Endothelial cell (in vitro differentiated cells): Measurements from ENCODE around the gene CHODL. TPM values are rescaled to one million over a fixed set of nuclear protein-coding genes. Genes with fewer than 3 reads are reported as not detected.

Experiments
- DNase-seq: peaks from one replicate; pipeline ENCODE4 v3.0.0; 2021; ENCODE audit warnings: low spot score
- H3K27ac Mint-ChIP-seq: one replicate; pipeline ENCODE4 v1.8.0; 2021; ENCODE audit warnings: mixed read lengths, inconsistent platforms; ENCODE audit not compliant: unreplicated experiment
- H3K27me3 Mint-ChIP-seq: one replicate; pipeline ENCODE4 v1.8.0; 2021; ENCODE audit warnings: mild to moderate bottlenecking, moderate library complexity, mixed read lengths, inconsistent platforms; ENCODE audit not compliant: unreplicated experiment
- H3K36me3 Mint-ChIP-seq: one replicate; pipeline ENCODE4 v1.8.0; 2021; ENCODE audit warnings: mild to moderate bottlenecking, low read depth, mixed read lengths, inconsistent platforms; ENCODE audit not compliant: unreplicated experiment
- H3K4me1 Mint-ChIP-seq: one replicate; pipeline ENCODE4 v1.8.0; 2021; ENCODE audit warnings: mild to moderate bottlenecking, mixed read lengths, inconsistent platforms; ENCODE audit not compliant: unreplicated experiment
- H3K4me3 Mint-ChIP-seq: one replicate; pipeline ENCODE4 v1.8.0; 2021; ENCODE audit warnings: mild to moderate bottlenecking, mixed read lengths, inconsistent platforms; ENCODE audit not compliant: unreplicated experiment
- H3K9me3 Mint-ChIP-seq: one replicate; pipeline ENCODE4 v1.8.0; 2021; ENCODE audit warnings: mixed read lengths, inconsistent platforms; ENCODE audit not compliant: unreplicated experiment
- total RNA-seq: library from RNA; stranded (reverse); fragmentation: NEBNext Ultra II Directional; extraction: Animal tissue kit (Norgen Biotek cat#: 25700); gene quantifications from one replicate; pipeline ENCODE4 v1.2.1, GENCODE V29; 2021; ENCODE audit not compliant: unreplicated experiment
- TF ChIP-seq, protein P1 (sequence below): fragments of 200-600 bp; sonication (generic); IDR thresholded peaks from one replicate; pipeline ENCODE4 v1.5.0; 2021; ENCODE audit warnings: antibody characterized with exemption; ENCODE audit not compliant: unreplicated experiment

CHODL gene
- total RNA-seq, 1 donor from 2014 or later, result 0.46 TPM

DNA sequence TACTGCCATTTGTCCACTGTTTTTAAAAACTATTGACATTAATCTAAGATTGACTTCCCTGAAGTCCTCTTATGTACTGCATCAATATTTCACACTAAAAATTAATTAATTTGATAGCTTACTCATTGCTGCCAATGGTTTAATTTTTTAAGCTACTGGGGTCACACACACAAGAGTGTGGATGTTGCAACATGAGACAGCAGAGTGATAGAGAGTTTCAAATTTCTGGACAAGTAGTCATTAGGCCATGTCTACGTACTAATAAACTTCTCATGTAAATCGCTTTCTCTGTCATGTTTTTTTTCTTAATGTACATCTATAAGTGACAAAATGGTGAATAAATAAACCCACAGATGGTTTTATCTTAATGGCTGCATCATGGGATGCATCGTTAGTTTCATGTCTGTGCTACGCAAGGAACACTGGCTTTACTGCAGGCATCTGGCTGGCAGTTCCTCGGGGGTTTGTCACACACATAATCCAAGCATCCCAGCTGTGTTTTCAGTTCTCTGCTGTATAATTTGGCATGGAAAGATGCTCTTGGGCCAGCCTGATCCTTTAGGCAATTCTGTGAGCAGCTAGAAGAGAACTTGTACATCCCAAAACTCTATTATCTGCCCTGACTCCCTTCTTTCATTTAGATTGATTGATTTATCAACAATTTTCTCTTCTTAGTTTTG lies 16.4 kb upstream of the CHODL start:
- no peak for DNase-seq
- TF ChIP-seq, protein P1, sequence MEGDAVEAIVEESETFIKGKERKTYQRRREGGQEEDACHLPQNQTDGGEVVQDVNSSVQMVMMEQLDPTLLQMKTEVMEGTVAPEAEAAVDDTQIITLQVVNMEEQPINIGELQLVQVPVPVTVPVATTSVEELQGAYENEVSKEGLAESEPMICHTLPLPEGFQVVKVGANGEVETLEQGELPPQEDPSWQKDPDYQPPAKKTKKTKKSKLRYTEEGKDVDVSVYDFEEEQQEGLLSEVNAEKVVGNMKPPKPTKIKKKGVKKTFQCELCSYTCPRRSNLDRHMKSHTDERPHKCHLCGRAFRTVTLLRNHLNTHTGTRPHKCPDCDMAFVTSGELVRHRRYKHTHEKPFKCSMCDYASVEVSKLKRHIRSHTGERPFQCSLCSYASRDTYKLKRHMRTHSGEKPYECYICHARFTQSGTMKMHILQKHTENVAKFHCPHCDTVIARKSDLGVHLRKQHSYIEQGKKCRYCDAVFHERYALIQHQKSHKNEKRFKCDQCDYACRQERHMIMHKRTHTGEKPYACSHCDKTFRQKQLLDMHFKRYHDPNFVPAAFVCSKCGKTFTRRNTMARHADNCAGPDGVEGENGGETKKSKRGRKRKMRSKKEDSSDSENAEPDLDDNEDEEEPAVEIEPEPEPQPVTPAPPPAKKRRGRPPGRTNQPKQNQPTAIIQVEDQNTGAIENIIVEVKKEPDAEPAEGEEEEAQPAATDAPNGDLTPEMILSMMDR, result no peak
- no peaks in the 10 kb centered on the region for H3K27me3 Mint-ChIP-seq
- H3K4me3 Mint-ChIP-seq, result no peak overlapping the region
- H3K9me3 Mint-ChIP-seq, result no peaks in the 10 kb centered on the region
- no peak overlapping the region for H3K27ac Mint-ChIP-seq
- no peaks in the 10 kb centered on the region for H3K36me3 Mint-ChIP-seq
- no peaks in the 10 kb centered on the region for H3K4me1 Mint-ChIP-seq

DNA sequence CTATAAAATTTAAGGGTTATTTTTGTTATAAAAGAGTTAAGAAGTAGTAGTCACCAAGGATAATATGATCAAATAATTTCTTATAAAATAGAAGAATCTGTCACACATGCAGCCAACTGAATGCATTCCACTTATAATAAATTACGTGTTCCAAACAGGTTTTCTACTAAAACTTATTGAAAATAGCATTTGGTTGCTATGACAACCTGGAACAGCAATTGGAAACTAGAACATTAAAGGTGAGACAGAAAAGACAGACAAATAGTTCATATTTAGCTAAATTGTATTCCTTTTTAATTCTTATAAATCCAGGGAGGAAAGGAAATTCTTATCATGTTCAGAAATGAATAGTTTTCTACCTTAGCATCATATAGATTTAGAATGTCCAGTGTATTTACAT lies 9.1 kb upstream of the CHODL start:
- no peak for DNase-seq
- Mint-ChIP-seq H3K4me3 (no peak overlapping the region), H3K27ac (no peak overlapping the region), H3K36me3 (no peaks in the 10 kb centered on the region), H3K27me3 (no peaks in the 10 kb centered on the region), H3K9me3 (no peaks in the 10 kb centered on the region), H3K4me1 (peaks cover 3% of the 10 kb centered on the region)
- TF ChIP-seq, protein P1, result no peak

DNA sequence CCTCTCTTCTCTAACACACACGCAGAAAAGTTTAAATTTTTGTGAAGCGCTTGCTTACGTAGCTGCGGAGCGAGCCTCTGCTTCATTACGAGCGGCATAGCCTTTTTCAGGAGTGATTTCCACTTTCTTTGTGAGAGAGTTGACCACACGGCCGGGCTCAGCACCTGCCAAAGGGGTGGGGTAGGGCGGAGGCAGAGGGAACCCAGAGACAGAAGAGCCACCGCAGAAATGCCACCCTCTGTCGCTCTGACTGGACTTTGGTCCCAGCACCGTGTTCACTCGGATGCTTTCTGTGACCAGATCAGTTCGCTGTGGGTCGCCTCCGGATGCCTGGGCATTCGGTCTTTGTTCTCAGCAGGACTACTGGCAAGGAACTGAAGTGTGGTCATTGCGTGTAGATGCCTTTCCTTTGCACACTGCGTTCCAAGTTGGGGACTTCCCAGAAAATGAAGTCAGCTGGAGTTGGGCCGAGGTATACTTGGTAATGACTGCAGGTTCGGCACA lies 883 bp downstream of the CHODL start:
- DNase-seq, result peak; percentile 16
- TF ChIP-seq, protein P1, result no peak
- H3K9me3 Mint-ChIP-seq, result no peaks in the 10 kb centered on the region
- H3K27me3 Mint-ChIP-seq, result peaks cover 2% of the 10 kb centered on the region
- peak overlapping the region; percentile 84 for H3K4me3 Mint-ChIP-seq
- peak overlapping the region; percentile 40 for H3K27ac Mint-ChIP-seq
- peaks cover 6% of the 10 kb centered on the region for H3K4me1 Mint-ChIP-seq
- H3K36me3 Mint-ChIP-seq, result no peaks in the 10 kb centered on the region

DNA sequence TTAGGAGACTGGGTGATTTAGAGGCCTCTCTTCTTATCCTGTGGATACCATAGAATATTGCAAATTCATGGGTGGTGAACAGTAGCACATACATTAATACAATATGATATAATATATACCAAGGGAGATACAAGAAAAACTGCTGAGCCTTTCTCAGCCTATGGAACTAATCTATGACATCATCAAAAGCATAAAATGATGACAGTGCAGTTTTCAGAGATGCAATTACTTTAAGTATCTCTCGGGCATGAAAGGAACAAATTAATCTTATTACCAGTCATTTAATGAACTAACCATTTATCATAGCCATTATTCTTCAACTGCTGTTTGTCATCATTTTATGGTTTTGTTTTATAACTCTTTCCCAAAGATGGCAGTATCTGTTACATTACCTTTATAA lies 3.5 kb downstream of the CHODL start:
- no peak overlapping the region for H3K27ac Mint-ChIP-seq
- TF ChIP-seq, protein P1, result no peak
- H3K36me3 Mint-ChIP-seq, result no peaks in the 10 kb centered on the region
- H3K4me1 Mint-ChIP-seq, result peaks cover 6% of the 10 kb centered on the region
- H3K27me3 Mint-ChIP-seq, result peaks cover 2% of the 10 kb centered on the region
- H3K4me3 Mint-ChIP-seq, result no peak overlapping the region
- DNase-seq, result no peak
- H3K9me3 Mint-ChIP-seq, result no peaks in the 10 kb centered on the region

DNA sequence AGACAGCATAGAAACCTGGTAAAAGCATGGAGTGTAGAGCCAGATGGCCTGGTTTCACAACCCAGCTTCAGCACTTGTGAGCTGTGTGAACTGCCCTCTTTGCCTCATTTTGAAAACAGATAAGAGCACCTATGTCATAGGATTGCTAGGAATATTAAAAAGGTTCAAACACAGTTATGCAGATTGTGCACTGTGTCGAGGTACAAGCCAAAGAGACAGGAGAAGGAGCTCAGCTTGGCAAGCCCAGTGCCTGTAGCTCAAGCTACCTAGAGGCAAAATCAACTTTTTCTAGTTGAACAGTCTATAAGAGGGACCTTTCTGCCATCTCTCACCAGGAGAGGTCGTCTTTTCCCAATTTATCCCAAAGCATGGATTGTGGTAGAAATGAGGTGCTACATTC lies 5.0 kb downstream of the CHODL start:
- Mint-ChIP-seq H3K27ac (no peak overlapping the region), H3K4me1 (peaks cover under 1% of the 10 kb centered on the region), H3K27me3 (peaks cover 2% of the 10 kb centered on the region), H3K4me3 (no peak overlapping the region), H3K36me3 (no peaks in the 10 kb centered on the region), H3K9me3 (no peaks in the 10 kb centered on the region)
- DNase-seq, result no peak
- TF ChIP-seq, protein P1, result no peak
